Testis (tissue), 3 donors: ENCODE measurements around the gene PSMG1. TPM values are rescaled to one million over a fixed set of nuclear protein-coding genes. Genes with fewer than 3 reads are reported as not detected.

Experiments used
- DNase-seq: peaks from one replicate; pipeline ENCODE4 v3.0.0-alpha.2; 2019
- H3K27ac ChIP-seq, 2 donors: fragments of 200-600 bp; sonication (generic); one replicate each; pipeline ENCODE4 v1.5.1; 2019
- H3K27me3 ChIP-seq: fragments of 200-600 bp; sonication (generic); one replicate; pipeline ENCODE4 v1.5.1; 2019
- H3K36me3 ChIP-seq: fragments of 200-600 bp; sonication (generic); one replicate; pipeline ENCODE4 v1.5.1; 2017; ENCODE audit warnings: low read depth; ENCODE audit errors: missing control alignments
- H3K4me1 ChIP-seq: fragments of 200-600 bp; sonication (generic); one replicate; pipeline ENCODE4 v1.5.1; 2019
- H3K4me3 ChIP-seq, 2 donors: fragments of 200-600 bp; sonication (generic); one replicate each; pipeline ENCODE4 v1.5.1; 2017 to 2019
- H3K9me3 ChIP-seq: fragments of 200-600 bp; sonication (generic); one replicate; pipeline ENCODE4 v1.5.1; 2017
- POLR2A ChIP-seq: fragments of 450-650 bp; IDR thresholded peaks from one replicate; pipeline ENCODE4 v1.6.1; 2017; ENCODE audit warnings: antibody characterized with exemption, mild to moderate bottlenecking, moderate library complexity
- WGBS, 2 donors: methylation state at CpG; one replicate each; pipeline ENCODE4 v1.1.5; 2018; 5-methylcytosine and 5-hydroxymethylcytosine counted together
- intact Hi-C: fragments of 100-400 bp; cut with DNase I; formaldehyde crosslinking; loops from one replicate; pipeline ENCODE4 v1.15.1; 2023; ENCODE audit warnings: low total_unique reads
- polyA plus RNA-seq: library from polyadenylated mRNA; stranded (reverse); fragments of 350-450 nt; fragmentation: Illumina TruSeq; extraction: RNeasy Lipid Tissue Mini Kit (QIAGEN cat#74804); gene quantifications from one replicate; pipeline ENCODE4 v1.2.3, GENCODE V29; 2014; ENCODE audit warnings: low read depth, low replicate concordance; ENCODE audit not compliant: insufficient read depth
- total RNA-seq, 2 donors: library from RNA; depleted of rRNA; stranded (reverse); fragments of >200 nt; gene quantifications; one replicate each; pipeline ENCODE4 v1.2.3, GENCODE V29; 2016
- TF ChIP-seq, protein P1 (sequence below), 3 experiments: fragments of 450-650 bp in 2 of 3; fragments of 200-600 bp in 1 of 3; sonication (generic) in 1 of 3; IDR thresholded peaks; one replicate each; pipeline ENCODE4 v1.5.1; 2016 to 2019; ENCODE audit warnings: antibody characterized with exemption in 3 of 3, mild to moderate bottlenecking in 2 of 3, moderate library complexity in 1 of 3

Gene PSMG1
- total and polyA plus RNA-seq, 3 donors from 2014 or later, result 95.4 to 463 (median 113) TPM

DNA sequence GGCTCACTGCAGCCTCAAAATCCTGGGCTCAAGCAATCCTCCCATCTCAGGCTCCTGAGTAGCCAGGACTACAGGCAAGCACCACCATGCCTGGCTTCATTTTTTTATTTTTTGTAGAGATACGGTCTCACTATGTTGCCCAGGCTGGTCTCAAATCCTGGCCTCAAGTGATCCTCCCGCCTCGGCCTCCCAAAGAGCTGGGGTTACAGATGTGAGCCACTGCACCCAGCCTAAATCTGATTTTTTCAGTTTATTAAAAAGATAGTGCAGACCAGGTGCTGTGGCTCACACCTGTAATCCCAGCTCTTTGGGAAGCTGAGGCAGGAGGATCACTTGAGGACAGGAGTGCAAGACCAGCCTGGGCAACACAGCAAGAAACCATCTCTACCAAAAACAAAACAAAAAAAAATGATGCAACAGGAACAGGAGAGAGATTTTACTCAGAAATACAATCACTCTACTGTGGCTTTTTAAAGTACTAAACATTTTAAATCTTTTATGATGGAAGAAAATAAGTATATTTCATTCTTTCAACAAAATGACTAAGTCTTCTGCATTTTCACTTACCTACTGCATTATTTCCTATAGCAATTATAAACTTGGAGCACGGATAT is 1.9 kb downstream of the PSMG1 start:
- WGBS, 2 donors, result 81 to 83% methylated on average over 4 of the region's 4 CpGs
- intact Hi-C loops, result loop anchor here (10.0 kb wide), 1 partner anchor 203 kb away; a partner anchor contains a TSS
- H3K9me3 ChIP-seq, result no peaks in the 10 kb centered on the region
- no peak for DNase-seq
- no peak overlapping the region for H3K4me3 ChIP-seq
- H3K27me3 ChIP-seq, result no peaks in the 10 kb centered on the region
- no peak overlapping the region for H3K27ac ChIP-seq
- H3K36me3 ChIP-seq, result no peaks in the 10 kb centered on the region
- H3K4me1 ChIP-seq, result peaks cover 5% of the 10 kb centered on the region
- no peak for TF ChIP-seq POLR2A
- TF ChIP-seq, protein P1, sequence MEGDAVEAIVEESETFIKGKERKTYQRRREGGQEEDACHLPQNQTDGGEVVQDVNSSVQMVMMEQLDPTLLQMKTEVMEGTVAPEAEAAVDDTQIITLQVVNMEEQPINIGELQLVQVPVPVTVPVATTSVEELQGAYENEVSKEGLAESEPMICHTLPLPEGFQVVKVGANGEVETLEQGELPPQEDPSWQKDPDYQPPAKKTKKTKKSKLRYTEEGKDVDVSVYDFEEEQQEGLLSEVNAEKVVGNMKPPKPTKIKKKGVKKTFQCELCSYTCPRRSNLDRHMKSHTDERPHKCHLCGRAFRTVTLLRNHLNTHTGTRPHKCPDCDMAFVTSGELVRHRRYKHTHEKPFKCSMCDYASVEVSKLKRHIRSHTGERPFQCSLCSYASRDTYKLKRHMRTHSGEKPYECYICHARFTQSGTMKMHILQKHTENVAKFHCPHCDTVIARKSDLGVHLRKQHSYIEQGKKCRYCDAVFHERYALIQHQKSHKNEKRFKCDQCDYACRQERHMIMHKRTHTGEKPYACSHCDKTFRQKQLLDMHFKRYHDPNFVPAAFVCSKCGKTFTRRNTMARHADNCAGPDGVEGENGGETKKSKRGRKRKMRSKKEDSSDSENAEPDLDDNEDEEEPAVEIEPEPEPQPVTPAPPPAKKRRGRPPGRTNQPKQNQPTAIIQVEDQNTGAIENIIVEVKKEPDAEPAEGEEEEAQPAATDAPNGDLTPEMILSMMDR (IDR thresholded peaks at IDR 0.05), result no peak

DNA sequence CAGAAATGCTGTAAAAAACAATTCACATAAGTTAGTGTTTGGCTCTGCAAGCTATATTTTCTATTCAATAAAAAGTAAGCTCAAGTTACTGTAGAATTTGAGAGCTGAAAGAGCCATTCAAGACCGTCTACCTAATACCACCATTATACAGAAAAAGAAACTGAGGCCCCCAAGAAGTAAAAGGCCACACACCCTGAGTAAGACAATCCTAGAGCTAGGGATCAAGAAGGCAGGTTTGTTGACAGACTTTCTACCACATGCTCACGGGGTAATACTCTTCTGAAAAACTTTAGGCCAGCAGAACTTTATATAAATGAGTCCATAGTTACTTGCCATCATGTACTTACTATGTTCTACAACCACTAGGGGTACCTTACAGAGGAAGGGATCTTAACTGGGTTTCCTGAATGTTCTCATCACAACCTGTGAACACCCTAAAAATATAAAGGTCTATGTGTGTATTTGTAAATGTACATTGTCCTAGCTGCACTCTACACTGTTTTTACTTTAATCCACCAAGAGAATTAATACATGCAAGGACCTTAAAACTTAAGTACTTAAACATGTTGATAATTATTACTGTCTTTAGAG is 2.7 kb downstream of the PSMG1 start:
- no peak for DNase-seq
- Histone ChIP-seq H3K27me3 (no peaks in the 10 kb centered on the region), H3K36me3 (no peaks in the 10 kb centered on the region), H3K9me3 (no peaks in the 10 kb centered on the region), H3K27ac (no peak overlapping the region), H3K4me3 (no peak overlapping the region), H3K4me1 (peaks cover 5% of the 10 kb centered on the region)
- 90 to 93% methylated on average over 2 of the region's 2 CpGs for WGBS, 2 donors
- TF ChIP-seq, protein P1 (IDR thresholded peaks at IDR 0.05), result no peak
- TF ChIP-seq POLR2A, result no peak
- intact Hi-C loops, result loop anchor here (10.0 kb wide), 1 partner anchor 204 kb away; a partner anchor contains a TSS

DNA sequence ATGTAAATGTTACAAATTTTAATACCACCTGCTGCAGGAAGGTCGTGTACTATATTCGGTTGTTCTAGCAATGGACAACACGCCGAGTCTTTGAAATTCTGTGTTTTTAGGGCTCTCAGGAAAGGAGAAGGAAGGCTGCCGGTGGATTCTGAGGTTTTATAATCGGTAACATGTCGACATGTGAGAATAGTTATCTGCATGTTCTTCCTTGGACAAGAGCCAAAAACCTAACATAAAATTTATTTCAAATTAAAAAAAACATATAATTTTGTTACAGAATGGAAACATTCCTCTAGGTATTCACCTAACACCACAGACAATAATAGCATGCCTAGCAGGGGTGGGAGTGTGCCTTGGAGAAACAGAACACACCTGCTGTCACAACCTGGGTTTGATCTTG is 4.8 kb downstream of the PSMG1 start:
- H3K36me3 ChIP-seq, result no peaks in the 10 kb centered on the region
- peaks cover 5% of the 10 kb centered on the region for H3K4me1 ChIP-seq
- no peak overlapping the region for H3K4me3 ChIP-seq
- H3K9me3 ChIP-seq, result no peaks in the 10 kb centered on the region
- WGBS, 2 donors, result 80 to 88% methylated on average over 7 of the region's 7 CpGs
- TF ChIP-seq POLR2A, result no peak
- TF ChIP-seq, protein P1 (IDR thresholded peaks at IDR 0.05), result no peak
- DNase-seq, result no peak
- intact Hi-C loops, result no loop called here
- H3K27ac ChIP-seq, result no peak overlapping the region
- H3K27me3 ChIP-seq, result no peaks in the 10 kb centered on the region

DNA sequence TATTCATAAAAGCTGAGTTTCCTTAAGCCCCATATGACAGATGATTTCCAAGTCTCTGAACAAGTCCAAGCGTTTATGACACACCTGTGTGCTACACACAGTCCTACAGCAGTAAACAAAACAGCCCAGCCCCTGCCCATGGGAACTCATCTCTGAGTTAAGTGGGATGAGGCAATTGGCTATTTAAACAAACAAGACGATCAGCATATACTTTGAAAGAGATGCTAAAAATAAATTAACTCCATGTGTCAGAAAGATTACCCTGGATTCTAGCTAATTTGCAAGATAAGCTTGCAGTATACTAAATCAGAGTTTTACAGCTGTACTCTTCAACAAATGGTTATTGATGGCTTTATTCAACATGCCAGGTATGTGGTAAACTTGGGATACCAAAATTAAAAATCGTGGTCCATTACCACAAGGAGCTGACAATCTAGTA is 7.0 kb downstream of the PSMG1 start:
- 27 to 36% methylated on average over 3 of the region's 3 CpGs for WGBS, 2 donors
- DNase-seq, result no peak
- intact Hi-C loops, result no loop called here
- TF ChIP-seq, protein P1 (IDR thresholded peaks at IDR 0.05), result no peak
- TF ChIP-seq POLR2A, result no peak
- no peak overlapping the region for H3K4me3 ChIP-seq
- no peaks in the 10 kb centered on the region for H3K36me3 ChIP-seq
- H3K9me3 ChIP-seq, result no peaks in the 10 kb centered on the region
- H3K27ac ChIP-seq, result no peak overlapping the region
- no peaks in the 10 kb centered on the region for H3K27me3 ChIP-seq
- H3K4me1 ChIP-seq, result no peaks in the 10 kb centered on the region

DNA sequence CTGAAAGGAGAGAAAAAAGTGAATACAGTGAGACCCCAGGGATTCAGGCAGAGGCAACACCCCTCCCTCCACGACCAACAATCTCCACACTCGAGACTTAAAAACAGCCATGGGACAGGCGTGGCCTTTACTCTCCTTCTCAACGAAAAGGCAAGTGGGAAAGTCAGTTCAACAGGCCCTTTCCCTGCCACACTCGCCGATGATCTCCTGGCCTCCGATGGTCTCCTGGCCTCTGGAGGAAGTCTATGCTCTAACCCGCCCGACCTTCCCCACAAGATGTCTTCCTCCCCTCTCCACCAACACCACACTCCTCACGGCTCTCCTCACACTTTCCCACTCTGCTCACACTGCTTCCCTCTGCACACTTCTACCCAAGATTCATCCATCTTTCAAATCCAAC is 7.6 kb downstream of the PSMG1 start:
- no peaks in the 10 kb centered on the region for H3K9me3 ChIP-seq
- no peaks in the 10 kb centered on the region for H3K36me3 ChIP-seq
- DNase-seq, result no peak
- no peak overlapping the region for H3K4me3 ChIP-seq
- no peaks in the 10 kb centered on the region for H3K4me1 ChIP-seq
- H3K27me3 ChIP-seq, result no peaks in the 10 kb centered on the region
- no peak overlapping the region for H3K27ac ChIP-seq
- 84 to 88% methylated on average over 10 of the region's 10 CpGs for WGBS, 2 donors
- intact Hi-C loops, result no loop called here
- no peak for TF ChIP-seq POLR2A
- TF ChIP-seq, protein P1 (IDR thresholded peaks at IDR 0.05), result no peak
